Testis (tissue), 2 donors: ENCODE measurements around the gene ANKLE1.

ENCODE experiments used
- CTCF ChIP-seq, 3 experiments: fragments of 450-650 bp in 2 of 3; fragments of 200-600 bp in 1 of 3; sonication (generic) in 1 of 3; IDR thresholded peaks; one replicate each; pipeline ENCODE4 v1.5.1; 2016 to 2019; ENCODE audit warnings: antibody characterized with exemption in 3 of 3, mild to moderate bottlenecking in 2 of 3, moderate library complexity in 1 of 3
- POLR2A ChIP-seq: fragments of 450-650 bp; IDR thresholded peaks from one replicate; pipeline ENCODE4 v1.6.1; 2017; ENCODE audit warnings: antibody characterized with exemption, mild to moderate bottlenecking, moderate library complexity

GRCh38 chr19:17323300-17323963, 41.7 kb downstream of the ANKLE1 start:
- TF ChIP-seq CTCF (IDR thresholded peaks at IDR 0.05) (no peak), POLR2A (no peak)
